ENCODE measurements around the gene SPPL3. TPM values are rescaled to one million over a fixed set of nuclear protein-coding genes. Genes with fewer than 3 reads are reported as not detected.

Gene SPPL3
- total RNA-seq, 1 experiment from 2014 or later = 32.5 TPM

- no peak overlapping the region for H3K27ac Mint-ChIP-seq
- H3K36me3 Mint-ChIP-seq = peaks cover 15% of the 10 kb centered on the region
- POLR2A ChIA-PET = interaction anchor here (0.7 kb wide), 1 partner anchor 9 kb away, joined by 3 read pairs; no protein-coding TSS in a partner anchor
- CTCF ChIA-PET = interaction anchor here (1.0 kb wide), 1 partner anchor 117 kb away, joined by 3 read pairs; no protein-coding TSS in a partner anchor
- ATAC-seq (peak; percentile 46), DNase-seq (ENCODE audit: low spot score) (no peak)
- H3K27me3 Mint-ChIP-seq (ENCODE audit: low read depth) = no peaks in the 10 kb centered on the region
- TF ChIP-seq CDX4 (CRISPR knock-in tag; IDR thresholded peaks at IDR 0.05; ENCODE audit: borderline replicate concordance) (no peak), MLX (CRISPR knock-in tag; IDR thresholded peaks at IDR 0.05) (no peak), ARID4B (CRISPR knock-in tag; IDR thresholded peaks at IDR 0.05; ENCODE audit: borderline replicate concordance) (no peak), E2F1 (CRISPR knock-in tag; IDR thresholded peaks at IDR 0.05) (no peak), OVOL2 (CRISPR knock-in tag; IDR thresholded peaks at IDR 0.05; ENCODE audit: borderline replicate concordance) (no peak), SP1 (CRISPR knock-in tag; conservative IDR thresholded peaks at IDR 0.05) (no peak), IRF2 (CRISPR knock-in tag; IDR thresholded peaks at IDR 0.05; ENCODE audit: borderline replicate concordance, low read depth) (no peak), NR1H2 (CRISPR knock-in tag; IDR thresholded peaks at IDR 0.05) (no peak), ZNF423 (CRISPR knock-in tag; IDR thresholded peaks at IDR 0.05) (no peak), CBFB (CRISPR knock-in tag; IDR thresholded peaks at IDR 0.05; ENCODE audit: low read depth) (no peak), TP53 (CRISPR knock-in tag; IDR thresholded peaks at IDR 0.05) (no peak), ZNF396 (CRISPR knock-in tag; IDR thresholded peaks at IDR 0.05; ENCODE audit: borderline replicate concordance) (no peak), ZSCAN18 (CRISPR knock-in tag; IDR thresholded peaks at IDR 0.05) (no peak), ERG (CRISPR knock-in tag; IDR thresholded peaks at IDR 0.05) (no peak)
- H3K4me3 Mint-ChIP-seq = no peak overlapping the region
- peaks cover 15% of the 10 kb centered on the region for H3K9me3 Mint-ChIP-seq
- H3K4me1 Mint-ChIP-seq = peaks cover 20% of the 10 kb centered on the region
These were observed 49.4 kb downstream of the SPPL3 start for GRCh38 chr12:120854804-120855203.

GRCh38 chr12:120853188-120853587 lies 51.0 kb downstream of the SPPL3 start:
- ChIA-PET POLR2A (no interaction called here), CTCF (no interaction called here)
- peaks cover 3% of the 10 kb centered on the region; the same call in 1 of the 2 replicates for H3K36me3 Mint-ChIP-seq
- H3K9me3 Mint-ChIP-seq = peaks cover 3% of the 10 kb centered on the region
- ATAC-seq (no peak), DNase-seq (ENCODE audit: low spot score) (no peak)
- H3K27ac Mint-ChIP-seq = no peak overlapping the region
- H3K4me3 Mint-ChIP-seq = no peak overlapping the region
- H3K27me3 Mint-ChIP-seq (ENCODE audit: low read depth) = no peaks in the 10 kb centered on the region
- peaks cover 22% of the 10 kb centered on the region for H3K4me1 Mint-ChIP-seq
- TF ChIP-seq TEAD1 (CRISPR knock-in tag; IDR thresholded peaks at IDR 0.05) (no peak), E2F1 (CRISPR knock-in tag; IDR thresholded peaks at IDR 0.05) (no peak), ETV6 (CRISPR knock-in tag; IDR thresholded peaks at IDR 0.05) (no peak), CTCF (IDR thresholded peaks at IDR 0.05) (no peak), GABPB1 (CRISPR knock-in tag; IDR thresholded peaks at IDR 0.05) (no peak), GTF2I (CRISPR knock-in tag; conservative IDR thresholded peaks at IDR 0.05) (no peak), ZSCAN18 (CRISPR knock-in tag; IDR thresholded peaks at IDR 0.05) (no peak), ZNF138 (CRISPR knock-in tag; conservative IDR thresholded peaks at IDR 0.05) (no peak), FOXP1 (CRISPR knock-in tag; IDR thresholded peaks at IDR 0.05; ENCODE audit: borderline replicate concordance) (no peak)
